ENCODE data around the gene MEIS2.

MEIS2 gene

DNA sequence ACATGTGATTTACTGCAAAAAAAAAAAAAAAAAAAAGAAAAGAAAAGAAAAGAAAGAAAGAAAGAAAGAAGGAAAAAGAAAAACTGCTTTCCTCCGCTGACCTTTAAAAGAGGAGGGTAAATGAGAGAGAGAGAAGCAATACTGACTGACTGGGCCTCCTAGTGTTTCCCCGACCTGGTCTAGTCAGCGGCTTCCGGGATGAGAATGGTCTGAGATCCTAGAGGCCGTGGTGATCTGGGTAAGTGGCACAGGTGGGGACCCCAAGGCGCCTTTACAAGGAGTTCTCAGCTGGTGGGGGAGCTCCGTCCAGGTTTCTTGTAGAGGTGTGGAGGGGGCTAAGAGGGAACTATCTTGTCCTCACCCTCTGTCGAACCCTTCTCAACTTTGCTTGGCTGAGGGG, 223.1 kb downstream of the MEIS2 start:
- Histone ChIP-seq H3K27ac (replicated peaks) (no peak overlapping the region), H3K4me3 (replicated peaks; ENCODE audit: insufficient read depth, low read length) (no peak overlapping the region), H3K27me3 (ENCODE audit: insufficient read depth, poor library complexity, severe bottlenecking) (peaks cover 55% of the 10 kb centered on the region)
- no peak for DNase-seq (ENCODE audit: low read depth in 1 of 2, low spot score in 1 of 2)
- TF ChIP-seq, protein P1, sequence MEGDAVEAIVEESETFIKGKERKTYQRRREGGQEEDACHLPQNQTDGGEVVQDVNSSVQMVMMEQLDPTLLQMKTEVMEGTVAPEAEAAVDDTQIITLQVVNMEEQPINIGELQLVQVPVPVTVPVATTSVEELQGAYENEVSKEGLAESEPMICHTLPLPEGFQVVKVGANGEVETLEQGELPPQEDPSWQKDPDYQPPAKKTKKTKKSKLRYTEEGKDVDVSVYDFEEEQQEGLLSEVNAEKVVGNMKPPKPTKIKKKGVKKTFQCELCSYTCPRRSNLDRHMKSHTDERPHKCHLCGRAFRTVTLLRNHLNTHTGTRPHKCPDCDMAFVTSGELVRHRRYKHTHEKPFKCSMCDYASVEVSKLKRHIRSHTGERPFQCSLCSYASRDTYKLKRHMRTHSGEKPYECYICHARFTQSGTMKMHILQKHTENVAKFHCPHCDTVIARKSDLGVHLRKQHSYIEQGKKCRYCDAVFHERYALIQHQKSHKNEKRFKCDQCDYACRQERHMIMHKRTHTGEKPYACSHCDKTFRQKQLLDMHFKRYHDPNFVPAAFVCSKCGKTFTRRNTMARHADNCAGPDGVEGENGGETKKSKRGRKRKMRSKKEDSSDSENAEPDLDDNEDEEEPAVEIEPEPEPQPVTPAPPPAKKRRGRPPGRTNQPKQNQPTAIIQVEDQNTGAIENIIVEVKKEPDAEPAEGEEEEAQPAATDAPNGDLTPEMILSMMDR (IDR thresholded peaks at IDR 0.05; ENCODE audit: insufficient read depth, low read length) = no peak
- TF ChIP-seq, protein P2, sequence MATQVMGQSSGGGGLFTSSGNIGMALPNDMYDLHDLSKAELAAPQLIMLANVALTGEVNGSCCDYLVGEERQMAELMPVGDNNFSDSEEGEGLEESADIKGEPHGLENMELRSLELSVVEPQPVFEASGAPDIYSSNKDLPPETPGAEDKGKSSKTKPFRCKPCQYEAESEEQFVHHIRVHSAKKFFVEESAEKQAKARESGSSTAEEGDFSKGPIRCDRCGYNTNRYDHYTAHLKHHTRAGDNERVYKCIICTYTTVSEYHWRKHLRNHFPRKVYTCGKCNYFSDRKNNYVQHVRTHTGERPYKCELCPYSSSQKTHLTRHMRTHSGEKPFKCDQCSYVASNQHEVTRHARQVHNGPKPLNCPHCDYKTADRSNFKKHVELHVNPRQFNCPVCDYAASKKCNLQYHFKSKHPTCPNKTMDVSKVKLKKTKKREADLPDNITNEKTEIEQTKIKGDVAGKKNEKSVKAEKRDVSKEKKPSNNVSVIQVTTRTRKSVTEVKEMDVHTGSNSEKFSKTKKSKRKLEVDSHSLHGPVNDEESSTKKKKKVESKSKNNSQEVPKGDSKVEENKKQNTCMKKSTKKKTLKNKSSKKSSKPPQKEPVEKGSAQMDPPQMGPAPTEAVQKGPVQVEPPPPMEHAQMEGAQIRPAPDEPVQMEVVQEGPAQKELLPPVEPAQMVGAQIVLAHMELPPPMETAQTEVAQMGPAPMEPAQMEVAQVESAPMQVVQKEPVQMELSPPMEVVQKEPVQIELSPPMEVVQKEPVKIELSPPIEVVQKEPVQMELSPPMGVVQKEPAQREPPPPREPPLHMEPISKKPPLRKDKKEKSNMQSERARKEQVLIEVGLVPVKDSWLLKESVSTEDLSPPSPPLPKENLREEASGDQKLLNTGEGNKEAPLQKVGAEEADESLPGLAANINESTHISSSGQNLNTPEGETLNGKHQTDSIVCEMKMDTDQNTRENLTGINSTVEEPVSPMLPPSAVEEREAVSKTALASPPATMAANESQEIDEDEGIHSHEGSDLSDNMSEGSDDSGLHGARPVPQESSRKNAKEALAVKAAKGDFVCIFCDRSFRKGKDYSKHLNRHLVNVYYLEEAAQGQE (IDR thresholded peaks at IDR 0.05; ENCODE audit: insufficient replicate concordance, low read depth) = no peak
- no peak for TF ChIP-seq GABPA (IDR thresholded peaks at IDR 0.05; ENCODE audit: low read depth)
- no peak for TF ChIP-seq POLR2AphosphoS5 (IDR thresholded peaks at IDR 0.05; ENCODE audit: low read depth)
- TF ChIP-seq SPI1 (IDR thresholded peaks at IDR 0.05; ENCODE audit: borderline replicate concordance, low read depth) = no peak

DNA sequence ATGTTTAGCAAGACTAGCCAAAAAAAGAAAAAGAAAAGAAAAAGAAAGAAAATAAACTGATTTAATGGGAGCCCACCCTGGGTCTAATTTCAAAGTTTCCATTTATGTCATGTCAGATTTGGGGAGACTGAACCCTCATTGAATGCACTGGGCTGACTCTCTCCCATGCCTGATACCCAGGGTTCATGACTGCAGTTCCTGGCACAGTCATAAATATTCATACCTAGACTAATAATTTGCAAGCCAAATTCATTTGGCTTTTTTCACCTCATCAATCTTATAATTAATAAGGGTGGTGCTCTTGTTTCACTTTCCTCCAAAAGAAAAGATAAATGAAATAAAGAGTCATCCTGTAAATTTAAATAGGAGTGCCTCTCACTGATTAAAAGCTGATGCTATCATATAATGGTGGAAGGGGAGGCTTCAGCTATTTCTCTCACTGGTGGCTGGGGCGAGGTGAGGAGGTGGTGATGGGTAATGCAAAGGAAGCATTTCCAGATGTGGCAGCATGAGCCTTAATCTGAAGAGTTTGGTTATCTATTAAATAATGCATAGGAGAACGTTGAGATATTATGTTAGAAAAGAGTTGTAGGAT, 224.5 kb downstream of the MEIS2 start:
- no peak for TF ChIP-seq POLR2AphosphoS5 (IDR thresholded peaks at IDR 0.05; ENCODE audit: low read depth)
- TF ChIP-seq GABPA (IDR thresholded peaks at IDR 0.05; ENCODE audit: low read depth) = no peak
- TF ChIP-seq, protein P1 (IDR thresholded peaks at IDR 0.05; ENCODE audit: insufficient read depth, low read length) = no peak
- TF ChIP-seq, protein P2 (IDR thresholded peaks at IDR 0.05; ENCODE audit: insufficient replicate concordance, low read depth) = no peak
- TF ChIP-seq SPI1 (IDR thresholded peaks at IDR 0.05; ENCODE audit: borderline replicate concordance, low read depth) = no peak
- DNase-seq (ENCODE audit: low read depth in 1 of 2, low spot score in 1 of 2) = no peak
- Histone ChIP-seq H3K4me3 (replicated peaks; ENCODE audit: insufficient read depth, low read length) (no peak overlapping the region), H3K27me3 (ENCODE audit: insufficient read depth, poor library complexity, severe bottlenecking) (peaks cover 46% of the 10 kb centered on the region), H3K27ac (replicated peaks) (no peak overlapping the region)

DNA sequence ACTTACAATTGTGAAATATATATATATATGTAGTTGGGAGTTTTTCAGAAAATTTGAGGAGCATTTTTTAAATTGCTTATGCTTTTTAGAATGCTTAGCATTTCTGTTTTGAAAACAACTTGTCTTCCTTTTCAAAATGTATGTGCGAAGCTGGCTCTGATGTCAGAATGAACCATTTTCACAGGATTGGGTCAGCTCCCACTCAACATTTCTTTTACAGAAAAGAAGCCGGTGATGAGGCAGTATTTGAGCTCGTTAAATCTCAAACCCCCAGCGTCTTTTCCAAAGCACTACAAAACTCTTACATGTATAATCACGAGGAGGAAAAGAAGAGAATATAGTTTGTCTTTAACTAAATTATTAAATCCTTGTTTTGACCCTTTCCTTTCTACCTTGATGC, 225.4 kb downstream of the MEIS2 start:
- TF ChIP-seq, protein P1 (IDR thresholded peaks at IDR 0.05; ENCODE audit: insufficient read depth, low read length) = no peak
- TF ChIP-seq, protein P2 (IDR thresholded peaks at IDR 0.05; ENCODE audit: insufficient replicate concordance, low read depth) = no peak
- no peak for TF ChIP-seq SPI1 (IDR thresholded peaks at IDR 0.05; ENCODE audit: borderline replicate concordance, low read depth)
- no peak for TF ChIP-seq POLR2AphosphoS5 (IDR thresholded peaks at IDR 0.05; ENCODE audit: low read depth)
- TF ChIP-seq GABPA (IDR thresholded peaks at IDR 0.05; ENCODE audit: low read depth) = no peak
- Histone ChIP-seq H3K27ac (replicated peaks) (no peak overlapping the region), H3K27me3 (ENCODE audit: insufficient read depth, poor library complexity, severe bottlenecking) (peaks cover 37% of the 10 kb centered on the region), H3K4me3 (replicated peaks; ENCODE audit: insufficient read depth, low read length) (no peak overlapping the region)
- no peak for DNase-seq (ENCODE audit: low read depth in 1 of 2, low spot score in 1 of 2)
